GM19455 (cell line): Measurements from ENCODE around the gene MACC1.
A peak's percentile ranks its signal among the peaks of the same experiment; 100 is the strongest.
"Not testable (repeated sequence)": the region's sequence is repeated elsewhere in the genome, so short reads cannot be mapped to it uniquely, and the experiment has no call there.

Source experiments
- ATAC-seq: cut with Tn5 transposase; IDR thresholded peaks from one replicate; pipeline ENCODE4 v1.9.1; 2021; ENCODE audit not compliant: unreplicated experiment

Gene MACC1

GRCh38 chr7:20208651-20209307 is 8.4 kb downstream of the MACC1 start:
- no peak for ATAC-seq

- not testable (repeated sequence) for ATAC-seq
Measured at GRCh38 chr7:20207811-20208210, 9.4 kb downstream of the MACC1 start.

DNA sequence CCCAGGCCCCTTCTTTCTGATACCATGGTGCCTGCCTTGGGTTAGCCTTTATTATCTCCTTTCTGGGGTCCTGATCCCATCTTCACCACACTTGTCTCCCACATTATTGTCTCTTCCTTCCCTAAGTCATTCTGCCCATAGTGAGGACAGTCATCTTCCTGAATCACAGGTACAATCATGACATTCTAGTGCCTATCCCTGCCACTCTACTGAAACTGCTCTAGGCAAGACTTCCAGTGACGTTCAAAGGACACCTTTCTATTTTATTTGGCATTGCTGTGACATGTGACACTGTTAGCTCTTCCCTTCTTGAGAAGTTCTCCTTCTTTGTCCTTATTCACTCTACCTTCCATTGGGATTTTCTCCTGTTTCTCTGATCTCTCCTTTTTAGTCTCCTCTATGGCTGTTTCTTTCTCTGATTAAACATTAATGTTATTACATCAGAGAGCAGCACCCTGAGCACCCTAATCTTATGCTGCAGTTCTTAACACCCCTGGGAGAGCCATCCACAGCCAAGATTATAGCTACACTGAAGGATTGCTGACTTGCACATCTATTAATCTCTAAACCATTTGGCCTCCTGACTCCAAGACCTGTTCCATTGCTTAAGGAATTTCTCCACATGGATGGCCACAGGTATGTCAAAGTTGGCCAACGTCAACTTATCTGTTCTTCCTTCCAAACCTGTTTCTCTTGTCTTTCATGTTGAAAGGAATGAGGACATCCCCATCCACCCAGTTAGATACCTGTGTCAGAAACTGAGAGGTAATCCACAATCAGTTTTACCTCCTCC is 10.9 kb downstream of the MACC1 start:
- ATAC-seq: no peak

- ATAC-seq: no peak
Measured at GRCh38 chr7:20203316-20203715, 13.9 kb downstream of the MACC1 start.

GRCh38 chr7:20201380-20201779 is 15.8 kb downstream of the MACC1 start:
- no peak for ATAC-seq

GRCh38 chr7:20200971-20201370 is 16.2 kb downstream of the MACC1 start:
- ATAC-seq: no peak

- no peak for ATAC-seq
Measured at GRCh38 chr7:20200361-20200760, 16.8 kb downstream of the MACC1 start.

GRCh38 chr7:20199015-20199737 is 18.0 kb downstream of the MACC1 start:
- peak; percentile 86 for ATAC-seq

DNA sequence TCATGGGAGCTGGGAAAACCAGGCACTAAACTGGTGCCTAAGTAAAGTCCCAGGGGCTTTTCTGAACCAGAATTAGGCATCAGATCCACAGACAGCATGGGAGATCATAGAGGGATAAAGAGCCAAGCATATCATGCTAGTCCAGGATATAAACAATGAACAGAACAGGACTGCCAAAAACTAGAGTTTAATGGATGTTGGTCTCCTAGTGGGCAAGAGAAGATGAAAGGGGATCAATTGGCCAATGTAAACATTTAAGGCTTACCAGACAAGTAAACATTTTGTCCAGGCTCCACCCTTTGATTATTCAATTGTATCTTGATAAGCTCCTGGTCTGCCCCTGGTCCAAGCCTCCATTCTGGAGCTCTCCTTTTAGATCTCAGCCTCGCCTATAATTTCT is 18.9 kb downstream of the MACC1 start:
- no peak for ATAC-seq

- ATAC-seq: no peak
Measured at GRCh38 chr7:20197837-20198236, 19.3 kb downstream of the MACC1 start.

GRCh38 chr7:20197125-20197748 is 19.9 kb downstream of the MACC1 start:
- no peak for ATAC-seq

GRCh38 chr7:20194343-20194995 is 22.7 kb downstream of the MACC1 start:
- no peak for ATAC-seq

GRCh38 chr7:20193873-20194272 is 23.3 kb downstream of the MACC1 start:
- ATAC-seq: no peak

DNA sequence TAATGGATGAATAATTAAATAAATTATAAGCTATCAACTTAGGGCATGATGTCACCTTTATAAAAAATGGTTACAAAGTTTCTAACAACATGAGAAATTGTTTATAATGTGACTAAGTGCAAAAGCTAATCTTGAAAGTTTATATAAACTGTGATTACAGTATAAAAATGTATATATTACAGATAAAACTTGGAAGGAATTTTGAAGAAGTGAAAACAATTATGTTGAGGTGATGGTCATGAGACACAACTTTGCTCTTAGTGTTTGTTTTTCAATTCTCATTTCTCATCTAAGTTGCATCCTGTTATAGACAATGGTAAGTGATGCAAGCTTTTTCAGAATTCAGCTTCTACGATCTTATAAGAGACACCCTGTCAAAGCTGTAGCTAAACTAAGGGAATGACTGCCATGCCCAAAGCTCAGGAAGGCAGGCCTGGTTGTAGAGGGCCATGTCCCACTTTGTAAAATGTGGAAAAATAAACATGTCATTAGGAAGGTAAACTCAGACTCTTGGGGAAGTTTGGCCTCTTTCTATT is 23.9 kb downstream of the MACC1 start:
- peak; percentile 82 for ATAC-seq

DNA sequence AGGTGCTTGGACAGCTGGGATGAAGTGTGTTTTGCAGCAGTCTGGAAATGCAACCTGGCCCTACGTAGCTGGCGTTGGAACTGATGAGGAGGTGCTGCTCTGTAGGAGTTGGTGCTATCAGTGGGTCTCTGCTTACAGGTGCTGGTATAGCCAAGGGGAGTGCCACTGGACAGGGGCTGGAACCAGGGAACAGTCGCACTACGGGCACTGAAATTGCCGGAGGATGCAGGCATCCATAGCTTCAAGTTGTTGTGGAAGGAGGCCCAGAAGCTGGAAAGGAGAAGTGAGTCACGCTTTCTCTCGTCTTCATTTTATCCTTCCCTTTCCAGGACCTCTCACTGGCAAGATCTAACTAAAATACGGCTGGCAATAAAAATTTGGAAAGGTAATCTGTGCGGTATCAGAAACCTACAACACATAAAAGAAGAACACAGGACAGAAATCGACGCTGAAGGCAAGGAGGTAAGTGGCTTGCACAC is 25.8 kb downstream of the MACC1 start:
- no peak for ATAC-seq

DNA sequence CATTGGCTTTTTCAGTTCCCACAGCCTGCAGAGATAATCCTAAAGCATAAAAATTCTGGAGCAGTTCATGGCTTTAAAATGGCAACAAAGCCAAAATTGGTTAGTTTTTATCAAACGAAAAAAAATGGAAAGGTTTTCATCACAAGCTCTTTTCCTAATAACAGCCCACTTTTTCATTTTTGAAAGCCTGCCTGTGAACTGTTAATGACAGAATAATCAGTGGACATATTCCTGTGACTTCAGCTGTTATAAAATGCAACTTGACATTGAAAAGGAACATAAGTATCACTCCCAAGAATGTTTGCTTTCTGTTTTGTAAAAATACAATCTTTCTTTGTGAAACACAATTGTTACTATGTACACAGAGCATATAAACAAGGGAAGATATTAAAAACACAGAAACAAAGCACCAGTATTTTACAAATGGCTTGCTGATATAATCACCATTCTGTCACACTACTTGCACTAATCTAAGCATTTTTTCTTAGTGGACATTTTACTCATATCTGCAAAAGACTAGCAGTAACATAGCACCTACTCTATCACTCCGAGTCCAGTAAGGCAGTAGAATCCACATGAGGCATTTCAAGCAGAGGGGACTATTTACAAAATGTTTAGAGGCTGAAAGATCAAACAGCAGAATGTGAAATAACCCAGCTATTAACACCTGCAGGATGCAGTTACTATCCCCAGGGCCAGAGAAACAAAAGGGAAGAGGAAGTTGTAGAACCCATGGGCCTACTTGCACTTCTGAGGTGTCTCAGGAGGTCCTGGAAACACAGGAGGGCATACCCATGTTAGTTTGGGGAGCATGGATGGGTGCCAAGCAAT is 26.4 kb downstream of the MACC1 start:
- no peak for ATAC-seq

DNA sequence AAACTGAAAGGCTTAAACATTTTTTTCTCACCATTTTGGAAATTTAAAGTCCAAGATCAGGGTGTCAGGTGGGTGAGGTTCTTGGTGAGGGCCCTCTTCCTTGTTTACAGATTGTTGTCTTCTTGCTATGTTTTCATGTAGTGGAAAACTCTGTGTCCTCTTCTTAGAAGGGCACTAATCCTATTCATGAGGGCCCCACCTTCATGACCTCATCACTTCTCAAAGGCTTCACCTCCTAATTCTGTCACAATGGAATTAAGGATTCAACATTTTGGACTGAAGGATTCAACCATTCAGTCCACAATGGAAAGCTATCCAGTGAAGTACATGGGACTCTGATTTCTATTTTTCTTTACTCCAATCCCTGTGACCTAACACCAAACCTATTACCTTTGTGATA is 27.3 kb downstream of the MACC1 start:
- no peak for ATAC-seq

GRCh38 chr7:20188567-20188966 is 28.6 kb downstream of the MACC1 start:
- no peak for ATAC-seq

GRCh38 chr7:20187850-20188249 is 29.3 kb downstream of the MACC1 start:
- not testable (repeated sequence) for ATAC-seq

GRCh38 chr7:20185988-20186387 is 31.2 kb downstream of the MACC1 start:
- no peak for ATAC-seq
